Neuronal stem cell (in vitro differentiated cells): Measurements from ENCODE around the gene SMARCD2.

Experiments
- DNase-seq: peaks from one replicate; pipeline ENCODE4 v3.0.0-alpha.2; 2013; ENCODE audit warnings: low spot score
- H2AFZ ChIP-seq: one replicate; pipeline ENCODE4 v1.6.1; 2013; ENCODE audit warnings: mild to moderate bottlenecking, low read length, inconsistent platforms
- H2AK5ac ChIP-seq: 2 replicates; pipeline ENCODE4 v1.6.1; 2013; ENCODE audit warnings: low read depth, mild to moderate bottlenecking, inconsistent platforms, low read length, moderate library complexity, mixed read lengths
- H2BK120ac ChIP-seq: 2 replicates; pipeline ENCODE4 v1.6.1; 2013; ENCODE audit warnings: low read depth, mild to moderate bottlenecking, inconsistent platforms, low read length, moderate library complexity, mixed read lengths
- H2BK12ac ChIP-seq: one replicate; pipeline ENCODE4 v1.6.1; 2013; ENCODE audit warnings: low read length, inconsistent platforms
- H2BK15ac ChIP-seq: 2 replicates; pipeline ENCODE4 v1.6.1; 2013; ENCODE audit warnings: mild to moderate bottlenecking, low read length, inconsistent platforms, mixed read lengths
- H2BK5ac ChIP-seq: one replicate; pipeline ENCODE4 v1.6.1; 2013; ENCODE audit warnings: inconsistent platforms, mild to moderate bottlenecking, low read length, moderate library complexity
- H3K14ac ChIP-seq: one replicate; pipeline ENCODE4 v1.6.1; 2013; ENCODE audit warnings: low read length, inconsistent platforms
- H3K18ac ChIP-seq: 2 replicates; pipeline ENCODE4 v1.6.1; 2013; ENCODE audit warnings: low read length, inconsistent platforms
- H3K23ac ChIP-seq: 2 replicates; pipeline ENCODE4 v1.6.1; 2013; ENCODE audit warnings: low read depth, mild to moderate bottlenecking, mixed read lengths, low read length, inconsistent platforms; ENCODE audit not compliant: poor library complexity
- H3K27ac ChIP-seq: replicated peaks from 3 replicates; pipeline ENCODE4 v1.5.1; 2013; ENCODE audit warnings: low read length, inconsistent platforms
- H3K27me3 ChIP-seq, 3 experiments: 2 replicates each; pipeline ENCODE4 v1.6.1; 2013; ENCODE audit warnings: low read length in 3 of 3, mild to moderate bottlenecking in 2 of 3, inconsistent platforms in 1 of 3, low read depth in 1 of 3, mixed read lengths in 1 of 3, moderate library complexity in 1 of 3; ENCODE audit not compliant: control insufficient read depth in 3 of 3, insufficient read depth in 3 of 3
- H3K36me3 ChIP-seq, 2 donors: replicated peaks in 1 of 2; 2 replicates each; pipeline ENCODE4 v1.6.1; 2013; ENCODE audit warnings: low read length in 2 of 2; ENCODE audit not compliant: control insufficient read depth in 2 of 2, insufficient read depth in 2 of 2
- H3K4ac ChIP-seq: 2 replicates; pipeline ENCODE4 v1.6.1; 2013; ENCODE audit warnings: inconsistent platforms, mild to moderate bottlenecking, low read length, moderate library complexity
- H3K4me1 ChIP-seq, 2 donors: 1 replicate in 1 of 2; 2 replicates in 1 of 2; pipeline ENCODE4 v1.6.1; 2013; ENCODE audit warnings: low read length in 2 of 2, low read depth in 1 of 2; ENCODE audit not compliant: control insufficient read depth in 2 of 2, insufficient read depth in 1 of 2
- H3K4me2 ChIP-seq: one replicate; pipeline ENCODE4 v1.6.1; 2013; ENCODE audit warnings: mild to moderate bottlenecking, low read length, inconsistent platforms; ENCODE audit not compliant: insufficient read depth, poor library complexity, severe bottlenecking
- H3K4me3 ChIP-seq, 2 donors: 2 replicates each; pipeline ENCODE4 v1.5.1; 2013; ENCODE audit warnings: low read length in 2 of 2, mild to moderate bottlenecking in 2 of 2, inconsistent platforms in 1 of 2, moderate library complexity in 1 of 2
- H3K79me1 ChIP-seq: one replicate; pipeline ENCODE4 v1.6.1; 2013; ENCODE audit warnings: low read depth, mild to moderate bottlenecking, inconsistent platforms, low read length, moderate library complexity
- H3K9ac ChIP-seq: one replicate; pipeline ENCODE4 v1.6.1; 2013; ENCODE audit warnings: mild to moderate bottlenecking, low read depth, low read length, inconsistent platforms; ENCODE audit not compliant: poor library complexity
- H3K9me3 ChIP-seq, 2 donors: replicated peaks in 1 of 2; 2 replicates each; pipeline versions ENCODE3 to v1.6.1; 2013; ENCODE audit warnings: low read length in 2 of 2, mild to moderate bottlenecking in 2 of 2, inconsistent platforms in 1 of 2, low read depth in 1 of 2, mixed read lengths in 1 of 2, moderate library complexity in 1 of 2; ENCODE audit not compliant: control insufficient read depth in 2 of 2, insufficient read depth in 1 of 2
- H4K8ac ChIP-seq: one replicate; pipeline ENCODE4 v1.6.1; 2013; ENCODE audit warnings: low read depth, mild to moderate bottlenecking, inconsistent platforms, low read length, moderate library complexity
- H4K91ac ChIP-seq: one replicate; pipeline ENCODE4 v1.6.1; 2013; ENCODE audit warnings: low read length, low read depth, mild to moderate bottlenecking, inconsistent platforms; ENCODE audit not compliant: poor library complexity
- WGBS, 2 donors: extraction: QIAGEN DNeasy Blood & Tissue Kit; methylation state at CpG; one replicate each; pipeline ENCODE4 v1.1.7; 2013; ENCODE audit warnings: missing lambda C conversion rate in 2 of 2, mixed read lengths in 1 of 2; ENCODE audit not compliant: insufficient read length in 2 of 2, insufficient replicate concordance in 1 of 2; ENCODE audit errors: extremely low coverage in 2 of 2; 5-methylcytosine and 5-hydroxymethylcytosine counted together

The SMARCD2 gene

GRCh38 chr17:63830904-63831491 lies 11.5 kb downstream of the SMARCD2 start:
- Histone ChIP-seq H3K79me1 (peaks cover 6% of the 10 kb centered on the region), H3K36me3 (peaks cover 56 to 80% of the 10 kb centered on the region in 2 donors), H2BK12ac (no peak overlapping the region), H2AFZ (no peak overlapping the region), H3K27me3 (no peaks in the 10 kb centered on the region), H3K4me3 (no peak overlapping the region), H2BK5ac (no peak overlapping the region), H2BK15ac (no peak overlapping the region), H4K8ac (no peak overlapping the region), H3K4me1 (peaks cover 6 to 9% of the 10 kb centered on the region in 2 donors), H2AK5ac (no peak overlapping the region), H3K23ac (peak overlapping the region; percentile 47), H2BK120ac (no peak overlapping the region), H3K4ac (no peak overlapping the region), H3K9me3 (no peaks in the 10 kb centered on the region), H3K14ac (no peak overlapping the region), H3K4me2 (no peak overlapping the region), H4K91ac (no peak overlapping the region), H3K9ac (no peak overlapping the region), H3K18ac (no peak overlapping the region), H3K27ac (no peak overlapping the region)
- no peak for DNase-seq
- WGBS, 2 donors: no CpG with 5 or more reads among the region's 15 CpGs

GRCh38 chr17:63830278-63830677 lies 12.2 kb downstream of the SMARCD2 start:
- Histone ChIP-seq H3K27me3 (no peaks in the 10 kb centered on the region), H2AFZ (no peak overlapping the region), H3K79me1 (peaks cover 6% of the 10 kb centered on the region), H3K18ac (no peak overlapping the region), H3K9ac (no peak overlapping the region), H3K23ac (no peak overlapping the region), H3K4me3 (no peak overlapping the region), H2BK5ac (no peak overlapping the region), H3K27ac (no peak overlapping the region), H4K91ac (no peak overlapping the region), H2AK5ac (no peak overlapping the region), H3K36me3 (peaks cover 59 to 80% of the 10 kb centered on the region in 2 donors), H2BK12ac (no peak overlapping the region), H2BK120ac (no peak overlapping the region), H3K4me2 (no peak overlapping the region), H3K9me3 (no peaks in the 10 kb centered on the region), H4K8ac (no peak overlapping the region), H2BK15ac (no peak overlapping the region), H3K4me1 (peaks cover 8 to 12% of the 10 kb centered on the region in 2 donors), H3K4ac (no peak overlapping the region), H3K14ac (no peak overlapping the region)
- WGBS, 2 donors: no CpG with 5 or more reads among the region's 5 CpGs
- DNase-seq: no peak

- Histone ChIP-seq H2BK15ac (no peak overlapping the region), H4K91ac (no peak overlapping the region), H2BK120ac (no peak overlapping the region), H2AFZ (no peak overlapping the region), H3K18ac (no peak overlapping the region), H3K23ac (no peak overlapping the region), H2BK5ac (no peak overlapping the region), H3K9ac (no peak overlapping the region), H3K27ac (no peak overlapping the region), H4K8ac (no peak overlapping the region), H3K14ac (no peak overlapping the region), H3K27me3 (no peaks in the 10 kb centered on the region), H2AK5ac (no peak overlapping the region), H2BK12ac (no peak overlapping the region), H3K36me3 (peaks cover 63 to 80% of the 10 kb centered on the region in 2 donors), H3K79me1 (peaks cover 6% of the 10 kb centered on the region), H3K9me3 (no peaks in the 10 kb centered on the region), H3K4me3 (peak overlapping the region in 1 of 2 donors; percentile 64), H3K4me1 (peaks cover 8 to 12% of the 10 kb centered on the region in 2 donors), H3K4me2 (no peak overlapping the region), H3K4ac (no peak overlapping the region)
- no CpG with 5 or more reads among the region's 3 CpGs for WGBS, 2 donors
- no peak for DNase-seq
Observed at GRCh38 chr17:63828936-63829335, 13.5 kb downstream of the SMARCD2 start.

- peak overlapping the region; percentile 64 to 97 for H3K4me3 ChIP-seq
- peak overlapping the region; percentile 95 for H3K9ac ChIP-seq
- H2BK12ac ChIP-seq: no peak overlapping the region
- no peak overlapping the region for H3K4ac ChIP-seq
- H4K91ac ChIP-seq: no peak overlapping the region
- H2BK15ac ChIP-seq: peak overlapping the region; percentile 32
- no peak overlapping the region for H2AK5ac ChIP-seq
- no peaks in the 10 kb centered on the region for H3K27me3 ChIP-seq
- peaks cover 6% of the 10 kb centered on the region for H3K79me1 ChIP-seq
- peaks cover 8 to 12% of the 10 kb centered on the region in 2 donors for H3K4me1 ChIP-seq
- peak overlapping the region; percentile 92 for H3K23ac ChIP-seq
- H4K8ac ChIP-seq: no peak overlapping the region
- peak overlapping the region; percentile 70 for H3K27ac ChIP-seq
- H2BK120ac ChIP-seq: no peak overlapping the region
- H3K14ac ChIP-seq: no peak overlapping the region
- no peak for DNase-seq
- peak overlapping the region; percentile 95 for H2AFZ ChIP-seq
- H3K36me3 ChIP-seq: peaks cover 60 to 80% of the 10 kb centered on the region in 2 donors
- peak overlapping the region; percentile 75 for H2BK5ac ChIP-seq
- H3K4me2 ChIP-seq: peak overlapping the region; percentile 86
- H3K18ac ChIP-seq: peak overlapping the region; percentile 97
- no CpG with 5 or more reads among the region's 19 CpGs for WGBS, 2 donors
- no peaks in the 10 kb centered on the region for H3K9me3 ChIP-seq
Observed at GRCh38 chr17:63827801-63828221, 14.7 kb downstream of the SMARCD2 start.
